Keratinocyte (primary cell): ENCODE data around the gene SYK. TPM values are rescaled to one million over a fixed set of nuclear protein-coding genes. Genes with fewer than 3 reads are reported as not detected.

Source experiments
- DNase-seq: peaks from one replicate; pipeline ENCODE4 v3.0.0-alpha.2; 2011; ENCODE audit warnings: low read depth, missing footprints, low spot score
- FAIRE-seq: peaks from 2 replicates; lab custom pipeline; 2011; peaks lifted over from hg19 to GRCh38; lab: Jason Lieb, UNC
- H2AFZ ChIP-seq: 2 replicates; pipeline ENCODE4 v1.6.0; 2012; ENCODE audit warnings: low read length, control low read depth, inconsistent platforms; ENCODE audit not compliant: control insufficient read depth
- H3K27ac ChIP-seq: 2 replicates; pipeline ENCODE4 v1.5.1; 2011; ENCODE audit warnings: low read length; ENCODE audit not compliant: control insufficient read depth, insufficient read depth
- H3K27me3 ChIP-seq: 3 replicates; pipeline ENCODE4 v1.6.0; 2011; ENCODE audit warnings: low read length; ENCODE audit not compliant: control insufficient read depth, insufficient read depth; ENCODE audit errors: extremely low read depth
- H3K36me3 ChIP-seq, 2 experiments: 2 replicates in 1 of 2; 3 replicates in 1 of 2; pipeline ENCODE4 v1.5.1; 2011; ENCODE audit warnings: low read length in 2 of 2, mild to moderate bottlenecking in 1 of 2; ENCODE audit not compliant: control insufficient read depth in 2 of 2, insufficient read depth in 2 of 2; ENCODE audit errors: extremely low read depth in 1 of 2
- H3K4me1 ChIP-seq: 3 replicates; pipeline ENCODE4 v1.5.1; 2011; ENCODE audit warnings: low read length; ENCODE audit not compliant: control insufficient read depth, insufficient read depth; ENCODE audit errors: extremely low read depth
- H3K4me2 ChIP-seq: 3 replicates; pipeline ENCODE4 v1.6.0; 2011; ENCODE audit warnings: low read depth, low read length; ENCODE audit not compliant: control insufficient read depth, insufficient read depth; ENCODE audit errors: extremely low read depth
- H3K4me3 ChIP-seq, 3 experiments: fragments of 200-600 bp in 1 of 3; sonication (generic) in 1 of 3; 2 replicates in 2 of 3; 3 replicates in 1 of 3; pipeline ENCODE4 v1.5.1; 2011 to 2016; ENCODE audit warnings: low read length in 3 of 3, mild to moderate bottlenecking in 3 of 3, control low read depth in 2 of 3, inconsistent platforms in 1 of 3, low read depth in 1 of 3, mixed read lengths in 1 of 3, mixed run types in 1 of 3, moderate library complexity in 1 of 3; ENCODE audit not compliant: control insufficient read depth in 2 of 3, insufficient read depth in 2 of 3; ENCODE audit errors: extremely low read depth in 1 of 3
- H3K79me2 ChIP-seq: 2 replicates; pipeline ENCODE4 v1.6.0; 2012; ENCODE audit warnings: low read length; ENCODE audit not compliant: control insufficient read depth, insufficient read depth
- H3K9ac ChIP-seq: 3 replicates; pipeline ENCODE4 v1.6.0; 2011; ENCODE audit warnings: low read length; ENCODE audit not compliant: control insufficient read depth, insufficient read depth; ENCODE audit errors: extremely low read depth
- H3K9me1 ChIP-seq: 3 replicates; pipeline ENCODE4 v1.6.0; 2011; ENCODE audit warnings: low read length; ENCODE audit not compliant: control insufficient read depth, insufficient read depth; ENCODE audit errors: extremely low read depth
- H3K9me3 ChIP-seq: 2 replicates; pipeline ENCODE4 v1.5.1; 2012; ENCODE audit warnings: low read depth, low read length; ENCODE audit not compliant: control insufficient read depth
- H4K20me1 ChIP-seq: 3 replicates; pipeline ENCODE4 v1.6.0; 2011; ENCODE audit warnings: low read length; ENCODE audit not compliant: control insufficient read depth, insufficient read depth; ENCODE audit errors: extremely low read depth
- EZH2 ChIP-seq: IDR thresholded peaks from one replicate; pipeline ENCODE4 v1.6.1; 2012; ENCODE audit warnings: inconsistent platforms, mild to moderate bottlenecking, low read length, moderate library complexity
- dilution Hi-C: fragments of 300-500 bp; cut with MboI; formaldehyde crosslinking; loops from one replicate; pipeline ENCODE4 v1.7.0; 2020; ENCODE audit warnings: low sequenced_read_pairs; ENCODE audit not compliant: extremely low pct_ligation_motif_present
- polyA plus RNA-seq, 5 experiments: library from polyadenylated mRNA; depleted of rRNA in 3 of 5; stranded (reverse) in 3 of 5; stranded (forward) in 1 of 5; unstranded in 1 of 5; fragments of >200 nt; gene quantifications; 1 replicate in 1 of 5; 2 replicates in 3 of 5; 3 replicates in 1 of 5; pipeline versions ENCODE4 v1.2.1 to v1.2.3, GENCODE V29; 2011 to 2012; ENCODE audit warnings: missing spikeins in 2 of 5, low read depth in 1 of 5, low replicate concordance in 1 of 5
- TF ChIP-seq, protein P1 (sequence below), 3 experiments: IDR thresholded peaks in 1 of 3; conservative IDR thresholded peaks in 1 of 3; optimal IDR thresholded peaks in 1 of 3; 2 replicates in 2 of 3; 3 replicates in 1 of 3; pipeline versions ENCODE3 to v1.5.1; 2011; ENCODE audit warnings: low read length in 3 of 3, mild to moderate bottlenecking in 3 of 3, moderate library complexity in 2 of 3, control low read depth in 1 of 3, inconsistent platforms in 1 of 3; ENCODE audit not compliant: insufficient read depth in 2 of 3; ENCODE audit errors: extremely low read depth in 1 of 3

Gene SYK
- polyA plus RNA-seq, 1 donor (not counting 4 experiments of a cell fraction or from before 2014, with no cell fraction given), result 2.0 TPM

DNA sequence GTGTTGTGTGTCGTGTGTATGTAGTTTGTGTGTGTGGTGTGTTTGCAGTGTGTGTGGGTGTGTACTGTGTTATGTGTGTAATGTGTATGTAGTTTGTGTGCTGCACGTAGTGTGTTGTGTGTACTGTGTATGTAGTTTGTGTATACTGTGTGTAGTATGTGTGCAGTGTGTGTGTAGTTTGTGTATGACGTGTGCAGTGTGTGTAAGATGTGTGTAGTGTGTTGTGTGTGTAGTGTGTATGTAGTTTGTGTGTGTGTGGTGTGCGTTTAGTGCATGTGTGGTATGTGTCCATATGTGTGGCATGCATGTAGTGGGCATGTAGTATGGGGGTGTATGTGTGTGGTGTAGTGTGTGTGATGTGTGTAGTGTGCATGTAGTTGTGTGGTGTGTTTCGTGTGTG is 39.6 kb downstream of the SYK start:
- no peaks in the 10 kb centered on the region for H3K9me1 ChIP-seq
- DNase-seq (no peak), FAIRE-seq (peak; percentile 5)
- no peaks in the 10 kb centered on the region for H3K4me1 ChIP-seq
- dilution Hi-C loops, result no loop called here
- no peak overlapping the region for H3K4me2 ChIP-seq
- H3K27me3 ChIP-seq, result no peaks in the 10 kb centered on the region
- peaks cover 3% of the 10 kb centered on the region for H3K9me3 ChIP-seq
- H2AFZ ChIP-seq, result no peak overlapping the region
- no peak overlapping the region for H3K27ac ChIP-seq
- H3K36me3 ChIP-seq, result peaks cover 0 to 3% of the 10 kb centered on the region in 2 experiments
- TF ChIP-seq EZH2, result no peak
- TF ChIP-seq, protein P1, sequence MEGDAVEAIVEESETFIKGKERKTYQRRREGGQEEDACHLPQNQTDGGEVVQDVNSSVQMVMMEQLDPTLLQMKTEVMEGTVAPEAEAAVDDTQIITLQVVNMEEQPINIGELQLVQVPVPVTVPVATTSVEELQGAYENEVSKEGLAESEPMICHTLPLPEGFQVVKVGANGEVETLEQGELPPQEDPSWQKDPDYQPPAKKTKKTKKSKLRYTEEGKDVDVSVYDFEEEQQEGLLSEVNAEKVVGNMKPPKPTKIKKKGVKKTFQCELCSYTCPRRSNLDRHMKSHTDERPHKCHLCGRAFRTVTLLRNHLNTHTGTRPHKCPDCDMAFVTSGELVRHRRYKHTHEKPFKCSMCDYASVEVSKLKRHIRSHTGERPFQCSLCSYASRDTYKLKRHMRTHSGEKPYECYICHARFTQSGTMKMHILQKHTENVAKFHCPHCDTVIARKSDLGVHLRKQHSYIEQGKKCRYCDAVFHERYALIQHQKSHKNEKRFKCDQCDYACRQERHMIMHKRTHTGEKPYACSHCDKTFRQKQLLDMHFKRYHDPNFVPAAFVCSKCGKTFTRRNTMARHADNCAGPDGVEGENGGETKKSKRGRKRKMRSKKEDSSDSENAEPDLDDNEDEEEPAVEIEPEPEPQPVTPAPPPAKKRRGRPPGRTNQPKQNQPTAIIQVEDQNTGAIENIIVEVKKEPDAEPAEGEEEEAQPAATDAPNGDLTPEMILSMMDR (optimal IDR thresholded peaks at IDR 0.05 in 1 of 3, IDR thresholded peaks at IDR 0.05 in 1 of 3, conservative IDR thresholded peaks at IDR 0.05 in 1 of 3; ENCODE audit: extremely low read depth in 1 of 3, insufficient read depth in 2 of 3, low read length in 3 of 3), result no peak
- H4K20me1 ChIP-seq, result no peaks in the 10 kb centered on the region
- H3K4me3 ChIP-seq, result no peak overlapping the region
- H3K79me2 ChIP-seq, result no peaks in the 10 kb centered on the region
- no peak overlapping the region for H3K9ac ChIP-seq

DNA sequence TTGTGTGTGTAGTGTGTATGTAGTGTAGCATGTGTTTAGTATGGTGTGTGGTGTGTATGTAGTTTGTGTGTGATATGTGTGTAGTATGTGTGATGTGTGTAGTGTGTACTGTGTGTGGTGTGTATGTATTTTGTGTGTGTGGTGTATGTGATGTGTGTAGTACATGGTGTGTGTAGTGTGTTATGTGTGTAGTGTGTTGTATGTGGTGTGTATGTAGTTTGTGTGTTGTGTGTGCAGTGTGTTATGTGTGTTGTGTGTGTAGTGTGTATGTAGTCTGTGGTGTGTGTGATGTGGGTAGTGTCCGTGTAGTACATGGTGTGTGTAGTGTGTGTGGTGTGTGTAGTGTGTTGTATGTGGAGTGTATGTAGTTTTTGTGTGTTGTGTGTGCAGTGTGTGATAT is 40.0 kb downstream of the SYK start:
- DNase-seq, result no peak
- Histone ChIP-seq H3K9me3 (peaks cover 3% of the 10 kb centered on the region), H3K27me3 (no peaks in the 10 kb centered on the region), H3K4me2 (no peak overlapping the region), H3K4me3 (no peak overlapping the region), H4K20me1 (no peaks in the 10 kb centered on the region), H3K36me3 (peaks cover 0 to 3% of the 10 kb centered on the region in 2 experiments), H3K9me1 (no peaks in the 10 kb centered on the region), H3K4me1 (no peaks in the 10 kb centered on the region), H2AFZ (no peak overlapping the region), H3K9ac (no peak overlapping the region), H3K27ac (no peak overlapping the region), H3K79me2 (no peaks in the 10 kb centered on the region)
- FAIRE-seq, result no peak
- dilution Hi-C loops, result no loop called here
- TF ChIP-seq, protein P1 (optimal IDR thresholded peaks at IDR 0.05 in 1 of 3, IDR thresholded peaks at IDR 0.05 in 1 of 3, conservative IDR thresholded peaks at IDR 0.05 in 1 of 3; ENCODE audit: extremely low read depth in 1 of 3, insufficient read depth in 2 of 3, low read length in 3 of 3), result no peak
- no peak for TF ChIP-seq EZH2
